Stimulated activated CD4-positive, alpha-beta T cell treated with anti-CD3 and anti-CD28 coated beads, Interleukin-2, amount 100 ng/mL, for 4 hours (primary cell): ENCODE data around the gene SPTB.

ENCODE experiments used
- DNase-seq: peaks from one replicate; pipeline ENCODE4 v3.0.0-alpha.2; 2020; ENCODE audit warnings: low read depth

The SPTB gene

DNA sequence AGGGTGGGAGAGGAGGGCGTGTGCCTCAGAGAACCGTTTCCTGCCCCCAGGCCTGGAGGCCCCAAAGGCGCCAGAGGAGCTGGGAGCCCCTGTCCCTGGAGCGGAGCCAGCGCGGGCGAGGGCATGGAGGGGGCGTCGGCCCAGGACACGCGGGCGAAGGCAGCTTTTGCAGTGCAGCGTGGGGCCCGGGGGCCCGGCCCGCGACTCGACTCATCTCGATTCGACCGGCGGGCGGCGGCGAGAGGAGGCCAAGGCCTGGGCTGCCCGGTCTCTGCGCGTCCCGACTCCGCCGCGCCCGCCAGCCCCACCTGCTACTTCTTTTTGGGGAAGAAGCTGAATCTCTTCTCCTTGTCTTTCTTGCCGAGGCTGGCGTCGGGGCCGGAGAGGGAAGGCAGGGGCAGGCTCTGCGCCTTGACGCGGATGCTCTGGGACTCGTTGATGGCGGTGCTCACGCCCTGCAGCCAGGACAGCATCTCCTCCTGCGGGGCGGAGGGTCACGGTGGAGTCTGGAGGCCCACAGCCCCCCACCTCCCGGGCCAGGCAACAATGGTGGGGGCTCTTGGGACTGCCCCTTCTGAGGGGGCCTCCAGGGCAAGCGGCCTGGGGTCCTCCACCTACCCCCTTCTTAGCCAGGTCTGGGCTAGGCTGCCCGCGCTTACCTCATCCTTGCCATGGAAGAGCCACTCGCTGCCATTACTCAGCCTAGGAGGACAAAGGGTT, 130.6 kb downstream of the SPTB start:
- no peak for DNase-seq

DNA sequence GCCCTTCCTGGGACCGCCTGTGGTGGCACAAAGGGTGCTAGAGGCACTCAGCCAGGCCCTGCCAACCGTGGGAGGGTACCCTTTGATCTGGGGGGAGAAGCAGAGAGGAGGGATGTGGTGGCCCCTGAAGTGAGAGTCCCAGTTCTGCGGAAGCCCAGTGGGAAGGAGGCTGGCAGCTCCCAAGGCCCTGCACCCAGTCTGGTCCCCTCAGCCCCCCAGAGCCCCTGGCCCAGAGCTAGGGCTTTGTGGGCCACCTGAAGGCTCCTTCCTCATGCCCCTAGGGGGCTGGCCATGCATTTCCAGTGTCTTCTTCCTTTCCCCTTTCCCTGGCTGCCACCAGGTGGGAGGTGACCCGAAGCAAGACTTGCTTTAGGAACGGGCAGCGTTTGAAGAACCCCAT, 131.2 kb downstream of the SPTB start:
- DNase-seq, result no peak

DNA sequence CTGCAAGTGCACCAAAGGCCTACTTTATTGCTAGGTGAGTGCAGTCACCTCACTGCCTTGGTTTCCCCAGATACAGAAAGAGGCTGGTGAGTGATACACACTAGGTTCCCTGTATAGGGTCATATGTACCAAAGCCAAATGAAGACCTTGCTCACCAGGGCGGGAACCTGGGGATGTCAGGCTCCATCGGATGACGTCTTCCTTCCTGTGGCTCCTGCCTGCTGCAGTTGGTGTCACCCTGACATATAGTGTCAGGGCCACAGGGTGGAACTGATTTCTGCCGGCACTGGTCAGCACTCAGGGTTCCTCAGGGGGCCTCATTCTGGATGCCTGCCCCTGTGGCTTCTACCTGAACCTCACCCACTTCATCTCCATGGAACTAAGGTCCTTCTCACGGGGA, 132.4 kb downstream of the SPTB start:
- no peak for DNase-seq

DNA sequence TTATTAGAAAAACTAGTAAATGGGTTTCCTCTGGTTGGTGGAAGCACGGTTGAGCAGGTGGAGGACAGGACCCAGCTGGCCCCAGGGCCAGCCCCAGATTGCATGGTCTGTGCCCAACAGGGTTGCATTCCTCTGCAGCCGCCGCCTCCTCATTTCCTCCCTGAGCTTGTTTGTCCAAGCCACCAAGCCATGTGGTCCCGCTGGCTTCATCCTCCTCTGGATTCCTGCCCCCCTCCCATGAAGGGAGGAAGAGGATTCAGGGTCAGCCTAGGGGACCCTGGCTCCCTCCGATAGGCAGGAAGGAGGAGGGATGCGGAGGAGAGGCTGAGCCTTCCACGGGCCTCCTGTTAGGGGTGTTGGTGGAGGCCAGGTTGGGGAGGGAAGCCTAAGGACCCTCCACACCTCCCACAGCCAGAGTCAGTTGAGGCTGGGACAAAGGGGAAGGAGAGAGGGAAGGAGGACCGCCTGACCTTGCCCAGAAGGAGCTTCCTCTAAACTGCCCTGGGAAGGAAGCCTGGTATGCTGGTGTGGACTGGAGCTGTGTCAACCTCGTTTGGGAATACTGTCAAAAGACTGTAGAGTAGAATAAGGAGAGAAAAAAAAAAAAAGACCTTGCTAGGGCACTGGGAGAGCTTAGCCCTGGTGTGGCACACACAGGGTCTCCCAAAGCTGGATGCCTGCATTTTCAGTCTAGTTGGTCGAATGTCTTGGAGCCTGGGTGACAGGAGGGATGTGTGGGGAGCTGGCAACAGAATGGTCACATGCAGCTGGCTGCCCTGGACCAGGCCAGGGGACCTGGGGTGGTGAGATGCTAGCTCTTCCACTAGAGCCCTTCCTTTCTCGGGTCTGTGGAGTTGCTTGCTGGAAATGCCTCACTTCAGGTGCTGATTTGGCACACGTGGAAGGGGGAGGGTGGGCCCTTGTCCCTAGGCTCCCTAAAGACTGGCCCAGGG, 133.1 kb downstream of the SPTB start:
- no peak for DNase-seq

DNA sequence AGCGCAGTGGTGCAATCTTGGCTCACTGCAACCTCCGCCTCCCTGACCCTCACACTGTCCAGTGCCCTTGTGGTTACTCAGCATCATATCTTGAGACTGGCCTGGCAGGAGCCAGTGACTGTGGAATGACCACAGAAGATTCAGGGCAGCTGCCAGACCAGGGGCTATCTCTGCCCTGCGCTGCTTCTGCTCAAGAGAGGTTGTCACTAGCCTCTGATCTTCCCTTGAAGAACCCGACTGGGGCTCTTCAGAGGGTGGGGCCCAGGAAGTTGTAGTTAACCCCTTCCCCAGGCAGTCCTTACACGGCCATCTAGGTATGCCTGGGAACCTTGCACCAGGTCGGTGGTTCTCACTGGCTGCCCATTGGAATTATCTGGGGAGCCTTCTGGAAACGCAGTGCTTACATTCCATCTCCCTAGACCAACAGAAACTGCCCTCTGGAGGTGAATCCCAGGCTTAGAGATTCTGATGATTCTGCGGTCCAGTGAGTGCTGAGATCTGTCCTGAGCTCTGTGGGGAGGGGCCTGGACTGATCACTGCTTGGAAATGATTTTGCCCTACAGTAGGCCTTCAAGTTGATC, 134.1 kb downstream of the SPTB start:
- DNase-seq, result no peak

GRCh38 chr14:64743061-64743460, 136.6 kb downstream of the SPTB start:
- DNase-seq, result no peak

GRCh38 chr14:64741961-64742360, 137.7 kb downstream of the SPTB start:
- DNase-seq, result no peak

GRCh38 chr14:64741200-64741599, 138.5 kb downstream of the SPTB start:
- no peak for DNase-seq

DNA sequence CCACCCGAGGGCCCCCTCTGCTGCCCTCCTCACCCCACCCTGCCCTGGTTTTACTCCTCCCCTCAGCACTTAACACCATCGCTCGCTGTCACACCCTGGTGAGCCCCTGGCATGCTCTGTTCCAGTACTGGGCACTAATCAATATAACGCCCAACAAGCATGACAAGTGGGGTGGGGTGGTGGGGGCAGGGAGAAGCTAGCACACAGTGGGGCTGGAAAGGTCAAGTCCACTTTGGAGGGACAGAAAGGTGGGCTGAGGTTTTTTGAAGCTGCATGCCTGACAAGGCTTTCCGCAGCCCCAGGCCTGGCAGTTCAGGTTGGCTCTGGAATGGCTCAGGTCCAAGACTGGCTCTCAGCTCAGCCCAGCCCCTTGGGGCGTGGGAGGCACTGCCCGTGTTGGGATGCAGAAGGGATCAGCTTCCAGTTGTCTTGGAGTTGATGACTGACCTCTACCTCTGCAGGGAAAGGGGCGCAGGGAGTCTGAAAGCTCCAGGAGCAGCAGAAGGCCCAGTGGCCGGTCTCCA, 141.4 kb downstream of the SPTB start:
- DNase-seq, result no peak

GRCh38 chr14:64737391-64738280, 142.1 kb downstream of the SPTB start:
- DNase-seq, result no peak

GRCh38 chr14:64736271-64737169, 143.2 kb downstream of the SPTB start:
- no peak for DNase-seq

- DNase-seq, result no peak
Measured at GRCh38 chr14:64734990-64735389, 144.7 kb downstream of the SPTB start.

GRCh38 chr14:64733899-64734298, 145.8 kb downstream of the SPTB start:
- no peak for DNase-seq

DNA sequence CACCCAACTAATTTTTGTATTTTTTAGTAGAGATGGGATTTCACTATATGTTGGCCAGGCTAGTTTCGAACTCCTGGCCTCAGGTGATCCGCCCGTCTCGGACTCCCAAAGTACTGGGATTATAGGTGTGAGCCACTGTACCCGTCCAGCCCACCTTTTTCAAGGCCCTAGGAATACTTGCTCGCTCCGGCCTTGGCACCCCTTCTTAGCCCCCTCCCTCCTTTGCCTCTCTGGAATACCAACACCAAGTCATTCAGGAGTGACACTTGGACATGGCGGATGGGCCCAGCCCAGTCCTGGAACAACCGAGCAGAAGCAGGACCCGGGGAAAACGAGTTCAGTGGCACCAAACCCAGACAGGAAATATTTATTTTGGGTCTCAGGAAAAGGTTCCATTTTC, 146.4 kb downstream of the SPTB start:
- no peak for DNase-seq

DNA sequence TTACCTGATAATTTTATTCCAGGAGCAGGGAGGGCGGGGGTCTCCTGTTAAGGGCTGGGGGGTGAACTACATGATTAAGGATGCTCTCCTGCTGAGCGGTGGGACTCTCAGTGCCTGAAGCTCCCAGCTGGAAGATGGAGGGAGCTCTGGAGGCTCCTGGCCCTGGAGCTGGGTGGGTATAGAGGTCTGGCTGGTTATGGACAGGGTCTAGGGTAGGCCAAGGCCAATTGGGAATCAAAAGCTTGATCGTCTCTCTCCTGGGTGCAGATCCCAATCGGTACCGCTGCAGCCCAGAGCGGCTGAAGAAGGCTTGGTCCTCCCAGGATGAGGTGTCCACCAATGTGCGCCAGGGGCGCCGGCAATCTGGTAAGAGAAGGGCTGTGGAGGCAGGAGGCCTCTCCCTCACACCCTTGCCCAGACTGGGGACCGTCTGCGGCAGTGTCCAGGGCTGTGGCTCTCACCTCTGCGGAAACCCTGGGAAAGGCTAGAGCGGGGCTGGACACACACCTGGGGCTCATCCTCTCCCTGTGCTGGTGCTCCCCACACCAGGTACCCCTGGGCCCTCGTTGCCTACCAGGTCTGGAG, 147.1 kb downstream of the SPTB start:
- no peak for DNase-seq

DNA sequence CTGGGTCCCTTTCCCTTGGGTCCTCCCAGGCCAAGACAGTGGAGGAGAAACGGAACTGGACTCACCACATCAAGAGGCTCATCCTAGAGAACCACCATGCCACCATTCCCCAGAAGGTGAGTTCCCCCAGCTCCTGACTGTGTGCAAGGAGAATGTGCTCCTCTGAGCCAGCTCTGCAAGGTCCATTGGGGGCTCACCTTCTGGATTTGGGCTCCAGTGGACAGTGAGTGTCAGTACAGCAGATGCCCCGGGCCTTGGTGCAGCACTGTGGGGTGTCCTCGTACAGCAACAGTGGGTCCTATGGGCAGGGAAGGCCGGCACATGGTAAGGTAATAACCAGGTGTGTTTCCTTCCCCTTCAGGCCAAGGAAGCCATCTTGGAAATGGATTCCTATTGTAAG, 147.6 kb downstream of the SPTB start:
- DNase-seq, result no peak

DNA sequence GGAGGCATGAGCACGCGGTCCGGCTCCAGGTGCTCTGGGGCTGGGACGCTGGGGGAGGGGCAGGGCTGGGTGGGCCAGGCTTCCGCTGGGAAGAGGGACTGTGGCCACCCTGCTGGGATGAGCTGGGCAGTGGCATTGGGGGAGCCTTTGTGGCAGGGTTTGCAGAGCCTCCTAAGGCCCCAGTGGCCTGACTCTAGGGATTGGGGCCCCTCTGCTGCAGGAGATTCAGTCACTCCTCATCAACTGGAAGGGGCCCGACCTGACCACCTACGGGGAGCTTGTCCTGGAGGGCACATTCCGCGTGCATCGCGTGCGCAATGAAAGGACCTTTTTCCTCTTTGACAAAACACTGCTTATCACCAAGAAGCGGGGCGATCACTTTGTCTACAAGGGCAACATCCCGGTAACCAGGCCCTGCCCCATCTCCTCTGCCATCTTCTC, 148.5 kb downstream of the SPTB start:
- no peak for DNase-seq

GRCh38 chr14:64730681-64731080, 149.0 kb downstream of the SPTB start:
- DNase-seq, result no peak

GRCh38 chr14:64730061-64730440, 149.7 kb downstream of the SPTB start:
- no peak for DNase-seq

GRCh38 chr14:64729386-64730060, 150.2 kb downstream of the SPTB start:
- no peak for DNase-seq
